SH-SY5Y (cell line): Measurements from ENCODE around the gene ATP7A.

ENCODE experiments used
- GATA2 ChIP-seq: IDR thresholded peaks from 2 replicates; pipeline ENCODE4 v1.6.1; 2011; ENCODE audit warnings: mild to moderate bottlenecking, low read depth, low read length
- GATA3 ChIP-seq: IDR thresholded peaks from 2 replicates; pipeline ENCODE4 v1.6.1; 2011; ENCODE audit warnings: low read depth, mild to moderate bottlenecking, low read length, moderate library complexity

DNA sequence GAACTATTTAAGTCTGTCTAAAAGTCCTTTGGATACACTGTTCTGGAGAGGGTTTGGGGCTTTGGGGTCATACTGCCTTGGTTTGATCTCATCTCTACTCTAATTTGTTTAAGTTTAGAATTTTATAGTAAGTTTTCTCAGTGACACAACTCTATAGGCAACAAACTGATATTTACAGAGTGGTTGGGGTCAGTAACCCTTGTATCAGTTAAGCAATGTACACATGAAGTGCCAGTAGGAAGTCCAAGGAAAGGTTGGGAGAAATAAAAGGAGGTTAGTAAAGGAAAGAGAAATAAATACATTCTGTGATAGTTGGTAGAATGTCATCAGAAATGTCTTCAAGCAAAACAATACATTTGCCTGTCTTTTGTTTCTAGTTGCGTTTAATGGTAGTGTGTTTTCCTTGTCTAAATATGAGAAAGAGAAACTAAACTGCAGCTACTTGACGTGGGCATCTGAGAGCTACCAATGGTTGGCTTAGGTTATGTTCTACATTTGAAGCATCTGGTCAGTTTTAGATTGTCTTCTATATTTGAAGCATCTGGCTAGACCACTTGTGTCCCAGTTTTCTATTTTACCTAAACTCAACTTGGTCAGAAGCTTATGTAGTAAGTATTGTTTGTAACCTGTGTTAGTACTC, 6.9 kb downstream of the ATP7A start:
- TF ChIP-seq GATA2 = no peak
- TF ChIP-seq GATA3 = no peak
